Measurements from ENCODE around the gene KRTAP19-4. TPM values are rescaled to one million over a fixed set of nuclear protein-coding genes. Genes with fewer than 3 reads are reported as not detected.
A peak's percentile ranks its signal among the peaks of the same experiment; 100 is the strongest.
"Not testable (repeated sequence)": the region's sequence is repeated elsewhere in the genome, so short reads cannot be mapped to it uniquely, and the experiment has no call there.

The KRTAP19-4 gene, protein sequence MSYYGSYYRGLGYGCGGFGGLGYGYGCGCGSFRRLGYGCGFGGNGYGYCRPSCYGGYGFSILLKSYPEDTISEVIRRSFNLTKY
- polyA plus RNA-seq (ENCODE audit: low read depth in 6 of 6): not detected

DNA sequence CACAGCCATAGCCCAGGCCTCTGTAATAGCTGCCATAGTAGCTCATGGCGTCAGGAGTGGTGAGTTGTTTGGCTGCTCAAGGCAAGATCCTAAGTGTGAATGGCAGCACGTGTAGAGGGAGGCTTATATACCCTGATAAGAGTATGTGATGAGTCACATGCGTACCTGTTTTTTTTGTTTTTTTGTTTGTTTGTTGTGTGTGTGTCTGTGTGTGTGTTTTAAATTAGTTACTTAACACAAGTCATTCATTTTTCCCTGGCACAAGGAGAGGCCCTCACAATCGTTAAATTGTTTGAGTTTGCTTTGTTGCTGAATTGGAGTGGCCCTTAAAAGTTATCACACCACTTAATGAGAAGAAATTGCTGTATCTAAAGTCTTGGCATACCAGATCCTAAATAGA is at the start of gene KRTAP19-4:
KRTAP19-4 (minus strand) TSS at position 101 of the 400 bp plus-strand sequence; CDS start at position 46, 55 bp downstream.
- ATAC-seq (ENCODE audit: low read depth in 2 of 2) (no peak), DNase-seq (no peak)
- H3K36me3 Mint-ChIP-seq: no peaks in the 10 kb centered on the region
- no peaks in the 10 kb centered on the region for H3K27me3 Mint-ChIP-seq
- H3K4me3 Mint-ChIP-seq: no peak within 1 kb of the TSS
- H3K4me1 Mint-ChIP-seq: no peaks in the 10 kb centered on the region
- H3K9me3 Mint-ChIP-seq: peaks cover 0 to 3% (median 0%) of the 10 kb centered on the region in 7 donors
- no peak within 1 kb of the TSS for H3K27ac Mint-ChIP-seq

DNA sequence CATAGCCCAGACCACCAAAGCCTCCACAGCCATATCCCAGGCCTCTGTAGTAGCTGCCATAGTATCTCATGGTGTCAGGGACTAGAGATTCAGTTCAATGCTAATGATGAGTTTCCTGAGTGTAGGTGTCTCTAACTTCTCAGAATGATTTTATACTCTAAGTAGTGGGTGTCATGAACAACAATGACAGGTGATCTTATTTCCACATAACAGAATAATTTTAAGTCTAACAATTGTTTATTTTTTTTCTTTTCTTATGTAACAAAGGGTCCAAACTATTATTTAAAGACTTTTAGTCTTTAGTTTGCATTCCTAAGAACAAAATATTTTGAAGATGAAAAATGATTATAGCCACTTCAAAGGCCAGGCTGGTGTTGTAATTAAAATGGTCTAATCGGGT is 44.8 kb upstream of the KRTAP19-4 start, which contains the start of gene KRTAP19-6:
KRTAP19-6 (minus strand) TSS at position 101 of the 400 bp plus-strand sequence; CDS start at position 70, 31 bp downstream.
- ATAC-seq (ENCODE audit: low read depth in 2 of 2) (no peak), DNase-seq (no peak)
- Mint-ChIP-seq H3K9me3 (peaks cover 0 to 9% (median 4%) of the 10 kb centered on the region in 7 donors), H3K4me3 (no peak within 1 kb of the TSS), H3K27ac (no peak within 1 kb of the TSS), H3K27me3 (no peaks in the 10 kb centered on the region), H3K4me1 (no peaks in the 10 kb centered on the region), H3K36me3 (no peaks in the 10 kb centered on the region)

DNA sequence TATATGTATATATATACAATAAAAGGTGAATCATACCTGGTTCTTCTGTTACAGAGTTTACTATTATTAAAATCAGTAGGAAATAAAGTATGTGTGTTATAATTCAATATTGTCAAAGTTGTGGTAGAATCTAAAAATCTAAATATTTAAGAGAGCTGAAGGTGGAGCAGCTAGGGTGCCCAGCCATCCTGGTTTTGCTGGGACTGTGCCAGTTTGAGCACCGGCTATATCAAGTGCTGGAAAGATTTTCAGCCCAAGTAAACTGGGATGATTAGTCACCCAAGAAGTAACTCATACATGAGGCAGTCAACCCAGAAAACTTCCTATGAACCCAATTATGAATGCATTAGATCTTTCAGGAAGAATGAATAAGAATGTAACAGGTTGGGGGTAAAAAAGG is 21.9 kb upstream of the KRTAP19-4 start:
- H3K36me3 Mint-ChIP-seq: no peaks in the 10 kb centered on the region
- no peak overlapping the region for H3K27ac Mint-ChIP-seq

DNA sequence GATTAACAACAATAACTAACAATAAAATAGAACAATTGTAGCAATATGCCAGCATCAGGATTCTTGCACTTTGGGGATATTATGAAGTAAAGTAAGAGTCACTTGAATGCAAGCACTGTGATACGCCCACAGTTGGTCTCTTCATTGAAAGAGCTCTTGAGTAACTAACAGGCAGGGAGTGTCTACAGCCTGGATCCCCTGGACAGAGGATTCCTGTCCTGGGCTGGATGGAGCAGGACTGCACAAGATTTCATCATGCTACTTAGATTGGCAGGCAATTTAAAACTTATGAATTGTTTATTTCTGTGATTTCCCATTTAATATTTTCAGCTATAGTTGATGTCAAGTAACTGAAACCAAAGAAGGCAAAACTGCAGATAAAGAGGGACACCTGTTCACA is 18.7 kb upstream of the KRTAP19-4 start:
- Mint-ChIP-seq H3K9me3 (peaks cover 0 to 4% (median 2%) of the 10 kb centered on the region in 7 donors), H3K27me3 (no peaks in the 10 kb centered on the region), H3K4me3 (no peak overlapping the region), H3K27ac (no peak overlapping the region), H3K4me1 (no peaks in the 10 kb centered on the region), H3K36me3 (no peaks in the 10 kb centered on the region)
- ATAC-seq (ENCODE audit: low read depth in 2 of 2): no peak
- DNase-seq: no peak

More for the DNA sequence above, 21.9 kb upstream of the KRTAP19-4 start:
- no peaks in the 10 kb centered on the region for H3K27me3 Mint-ChIP-seq
- ATAC-seq (ENCODE audit: low read depth in 2 of 2) (no peak), DNase-seq (no peak)
- peaks cover 0 to 4% (median 2%) of the 10 kb centered on the region in 7 donors for H3K9me3 Mint-ChIP-seq
- H3K4me3 Mint-ChIP-seq: no peak overlapping the region
- no peaks in the 10 kb centered on the region for H3K4me1 Mint-ChIP-seq

DNA sequence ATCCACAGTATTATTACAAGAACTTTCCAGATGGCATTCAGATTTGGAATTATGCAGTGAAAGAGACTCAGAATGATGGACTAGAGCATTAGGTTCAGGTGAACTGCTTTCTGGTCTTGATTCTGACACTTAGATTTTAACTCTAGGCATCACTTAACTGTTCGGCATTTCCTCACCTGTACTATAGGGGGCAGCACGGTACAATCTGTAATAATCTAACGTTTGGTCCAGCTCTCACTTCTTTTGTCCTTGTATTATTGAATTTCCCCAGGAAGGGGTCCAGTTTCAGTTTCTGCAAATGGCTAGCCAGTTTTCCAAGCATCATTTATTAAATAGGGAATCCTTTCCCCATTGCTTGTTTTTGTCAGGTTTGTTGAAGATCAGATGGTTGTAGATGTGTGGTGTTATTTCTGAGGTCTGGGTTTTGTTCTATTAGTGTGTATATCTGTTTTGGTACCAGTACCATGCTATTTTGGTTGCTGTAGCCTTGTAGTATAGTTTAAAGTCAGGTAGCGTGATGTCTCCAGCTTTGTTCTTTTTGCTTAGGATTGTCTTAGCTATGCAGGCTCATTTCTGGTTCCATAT is 8.7 kb upstream of the KRTAP19-4 start:
- DNase-seq; H3K27me3 Mint-ChIP-seq; H3K4me3 Mint-ChIP-seq; ATAC-seq (ENCODE audit: low read depth in 2 of 2); H3K27ac Mint-ChIP-seq; H3K9me3 Mint-ChIP-seq; H3K36me3 Mint-ChIP-seq; H3K4me1 Mint-ChIP-seq: not testable (repeated sequence)

DNA sequence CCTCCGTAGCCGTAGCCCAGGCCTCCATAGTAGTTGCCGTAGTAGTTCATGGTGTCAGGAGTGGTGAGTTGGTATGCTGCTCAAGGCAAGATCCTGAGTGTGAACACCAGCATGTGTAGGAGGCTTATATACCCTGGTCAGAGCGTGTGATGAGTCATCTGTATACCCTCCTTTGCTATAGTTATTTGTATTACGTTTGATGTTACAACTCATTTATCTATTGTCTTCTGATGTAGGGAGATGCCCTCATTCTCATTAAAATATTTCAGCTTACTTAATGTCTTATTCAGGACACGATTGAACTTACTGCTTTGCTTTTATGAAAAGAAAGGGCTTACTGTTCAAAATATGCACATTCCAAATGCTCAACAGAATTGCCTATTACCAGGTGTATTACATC is 5.1 kb upstream of the KRTAP19-4 start, which contains the start of gene KRTAP19-5:
KRTAP19-5 (minus strand) TSS at position 101 of the 400 bp plus-strand sequence; CDS start at position 50, 51 bp downstream.
- no peaks in the 10 kb centered on the region for H3K27me3 Mint-ChIP-seq
- H3K27ac Mint-ChIP-seq: no peak within 1 kb of the TSS
- peaks cover 0 to 7% (median 0%) of the 10 kb centered on the region in 7 donors for H3K9me3 Mint-ChIP-seq

DNA sequence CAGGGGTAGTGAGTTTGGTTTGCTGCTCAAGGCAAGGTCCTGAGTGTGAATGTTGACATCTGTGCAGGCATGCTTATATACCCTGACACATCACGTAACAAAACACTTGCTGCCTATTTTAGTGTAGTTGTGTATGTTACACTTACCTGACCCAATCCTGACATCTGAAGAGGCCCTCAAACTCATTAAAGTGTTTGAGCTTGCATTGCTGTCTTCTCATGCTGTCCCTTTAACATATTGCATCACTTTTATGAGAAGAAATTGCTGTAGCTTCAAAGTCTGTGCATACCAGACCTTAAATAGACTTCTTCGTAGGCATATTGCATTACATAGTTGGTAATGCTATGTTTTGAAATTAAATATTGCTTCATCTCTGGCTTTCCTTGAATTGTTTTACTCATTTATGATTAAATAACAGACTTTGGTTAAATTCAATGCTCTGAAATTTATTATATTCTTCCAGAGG is 5.0 kb downstream of the KRTAP19-4 start, which contains the start of gene KRTAP19-3:
KRTAP19-3 (minus strand) TSS at position 51 of the 466 bp plus-strand sequence. CDS start 56 bp downstream, outside the sequence.
- no peaks in the 10 kb centered on the region for H3K27me3 Mint-ChIP-seq
- H3K27ac Mint-ChIP-seq: peak within 1 kb of the TSS in 1 of 6 donors; percentile 93
- no peak within 1 kb of the TSS for H3K4me3 Mint-ChIP-seq
- ATAC-seq (ENCODE audit: low read depth in 2 of 2): no peak
- H3K36me3 Mint-ChIP-seq: no peaks in the 10 kb centered on the region
- H3K4me1 Mint-ChIP-seq: no peaks in the 10 kb centered on the region
- no peak for DNase-seq
- H3K9me3 Mint-ChIP-seq: peaks cover 0 to 10% (median 2%) of the 10 kb centered on the region in 7 donors

More for the DNA sequence above, 5.1 kb upstream of the KRTAP19-4 start, which contains the start of gene KRTAP19-5:
- DNase-seq (no peak), ATAC-seq (ENCODE audit: low read depth in 2 of 2) (no peak)
- Mint-ChIP-seq H3K4me3 (peak within 1 kb of the TSS in 1 of 8 donors; percentile 13), H3K36me3 (no peaks in the 10 kb centered on the region), H3K4me1 (no peaks in the 10 kb centered on the region)

DNA sequence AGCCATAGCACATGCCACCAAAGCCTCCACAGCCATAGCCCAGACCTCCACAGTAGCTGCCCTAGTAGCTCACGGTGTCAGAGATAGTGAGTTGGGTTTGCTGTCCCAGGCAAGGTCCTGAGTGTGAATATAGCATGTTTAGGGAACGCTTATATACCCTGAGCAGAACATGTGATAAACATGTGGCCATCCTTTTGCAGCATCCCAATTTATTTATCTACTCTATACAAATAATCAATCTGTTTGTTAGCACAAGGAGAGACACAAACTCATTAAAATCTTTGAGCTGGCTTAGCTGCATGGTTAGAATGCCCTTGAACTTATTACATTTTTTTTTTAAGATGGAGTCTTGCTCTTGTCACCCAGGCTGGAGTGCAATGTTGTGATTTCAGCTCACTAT is 9.6 kb downstream of the KRTAP19-4 start, which contains the start of gene KRTAP19-2:
KRTAP19-2 (minus strand) TSS at position 101 of the 400 bp plus-strand sequence; CDS start at position 13, 88 bp downstream.
- Mint-ChIP-seq H3K9me3 (peaks cover 0 to 26% (median 7%) of the 10 kb centered on the region in 7 donors), H3K4me3 (no peak within 1 kb of the TSS), H3K36me3 (no peaks in the 10 kb centered on the region), H3K27me3 (no peaks in the 10 kb centered on the region), H3K27ac (no peak within 1 kb of the TSS), H3K4me1 (no peaks in the 10 kb centered on the region)
- ATAC-seq (ENCODE audit: low read depth in 2 of 2): no peak
- no peak for DNase-seq

DNA sequence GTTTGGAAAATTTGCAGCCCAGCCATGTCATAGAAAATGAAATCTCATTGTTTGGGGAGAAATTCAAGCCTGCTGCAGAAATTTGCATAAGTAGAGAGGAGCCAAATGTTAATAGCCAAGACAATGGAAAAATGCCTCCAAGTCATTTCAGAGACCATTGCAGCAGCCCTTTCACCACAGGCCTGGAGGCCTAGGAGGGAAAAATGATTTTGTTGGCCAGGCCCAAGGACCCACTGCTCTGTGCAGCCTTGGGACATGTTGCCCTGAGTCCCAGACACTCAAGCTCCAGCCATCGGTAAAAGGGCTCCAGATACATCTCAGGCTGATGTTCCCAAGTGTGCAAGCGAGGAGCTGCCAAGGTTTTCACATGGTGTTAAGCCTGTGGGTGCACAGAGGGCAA is 10.8 kb downstream of the KRTAP19-4 start:
- H3K36me3 Mint-ChIP-seq: no peaks in the 10 kb centered on the region
- ATAC-seq (ENCODE audit: low read depth in 2 of 2): no peak
- DNase-seq: no peak
- H3K27ac Mint-ChIP-seq: no peak overlapping the region
- H3K4me3 Mint-ChIP-seq: no peak overlapping the region
- H3K27me3 Mint-ChIP-seq: no peaks in the 10 kb centered on the region
- peaks cover 0 to 26% (median 7%) of the 10 kb centered on the region in 7 donors for H3K9me3 Mint-ChIP-seq
- no peaks in the 10 kb centered on the region for H3K4me1 Mint-ChIP-seq

DNA sequence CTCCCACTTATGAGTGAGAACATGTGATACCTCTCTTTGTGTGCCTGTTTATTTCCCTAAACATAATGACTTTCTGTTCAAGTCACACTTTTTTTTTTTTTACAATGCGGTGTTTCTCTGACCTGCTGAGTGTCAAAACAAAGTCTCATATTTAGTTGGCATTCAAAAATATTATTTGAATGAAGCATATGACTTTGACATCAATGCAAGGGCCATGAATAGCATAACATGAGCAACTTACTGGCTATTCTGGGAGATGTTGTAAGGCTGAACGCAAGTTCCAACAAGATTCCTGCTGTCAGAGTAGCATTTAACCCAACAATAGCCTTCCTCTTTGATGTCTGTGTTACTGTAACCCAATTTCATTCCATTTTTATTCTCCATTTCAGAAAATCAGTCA is 14.8 kb downstream of the KRTAP19-4 start:
- Mint-ChIP-seq H3K9me3 (peaks cover 0 to 17% (median 7%) of the 10 kb centered on the region in 7 donors), H3K4me1 (no peaks in the 10 kb centered on the region), H3K27me3 (no peaks in the 10 kb centered on the region), H3K4me3 (no peak overlapping the region), H3K27ac (no peak overlapping the region), H3K36me3 (no peaks in the 10 kb centered on the region)
- no peak for ATAC-seq (ENCODE audit: low read depth in 2 of 2)
- no peak for DNase-seq

DNA sequence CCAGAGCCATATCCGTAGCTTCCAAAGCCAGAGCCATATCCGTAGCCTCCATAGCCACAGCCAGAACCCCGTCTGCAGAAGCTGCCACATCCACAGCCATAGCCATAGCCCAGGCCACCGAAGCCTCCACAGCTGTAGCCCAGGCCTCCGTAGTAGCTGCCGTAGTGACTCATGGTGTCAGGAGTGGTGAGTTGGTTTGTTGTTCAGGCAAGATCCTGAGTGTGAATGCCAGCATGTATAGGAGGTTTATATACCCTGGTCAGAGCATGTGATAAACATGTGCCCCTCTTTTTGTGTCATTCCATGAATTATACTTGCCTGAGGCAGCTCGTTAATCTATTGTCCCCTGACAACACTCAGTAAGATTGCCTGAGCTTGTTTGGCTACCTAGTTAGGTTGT is 16.8 kb downstream of the KRTAP19-4 start, which contains the start of gene KRTAP19-1:
KRTAP19-1 (minus strand) TSS at position 223 of the 400 bp plus-strand sequence; CDS start at position 173, 50 bp downstream.
- no peaks in the 10 kb centered on the region for H3K36me3 Mint-ChIP-seq
- H3K4me1 Mint-ChIP-seq: no peaks in the 10 kb centered on the region
- H3K4me3 Mint-ChIP-seq: no peak within 1 kb of the TSS
- DNase-seq: no peak
- no peak for ATAC-seq (ENCODE audit: low read depth in 2 of 2)
- no peak within 1 kb of the TSS for H3K27ac Mint-ChIP-seq
- H3K27me3 Mint-ChIP-seq: no peaks in the 10 kb centered on the region
- H3K9me3 Mint-ChIP-seq: peaks cover 0 to 6% (median 2%) of the 10 kb centered on the region in 7 donors

DNA sequence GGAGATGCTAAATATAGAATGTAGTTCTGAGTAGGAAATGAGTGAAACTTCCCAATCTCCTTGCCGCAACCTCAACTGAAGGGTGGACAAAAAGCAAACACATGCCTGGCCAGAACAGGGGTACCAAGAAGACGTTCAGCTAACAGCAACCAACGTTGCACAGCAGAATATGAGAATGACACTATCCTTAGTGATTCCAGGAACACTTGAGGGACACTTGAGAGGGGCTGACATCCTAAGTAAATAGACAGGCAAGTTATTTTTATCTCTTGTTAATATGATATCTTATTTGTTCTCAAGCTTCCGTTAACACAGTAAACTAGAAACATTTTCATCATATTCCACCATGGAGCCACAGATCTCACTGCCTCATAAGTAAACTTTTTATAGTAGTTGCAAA is 17.7 kb downstream of the KRTAP19-4 start:
- no peaks in the 10 kb centered on the region for H3K4me1 Mint-ChIP-seq
- H3K27me3 Mint-ChIP-seq: no peaks in the 10 kb centered on the region
- H3K27ac Mint-ChIP-seq: no peak overlapping the region
- no peaks in the 10 kb centered on the region for H3K36me3 Mint-ChIP-seq
- no peak overlapping the region for H3K4me3 Mint-ChIP-seq
- ATAC-seq (ENCODE audit: low read depth in 2 of 2) (no peak), DNase-seq (no peak)
- peaks cover 0 to 6% (median 2%) of the 10 kb centered on the region in 7 donors for H3K9me3 Mint-ChIP-seq

DNA sequence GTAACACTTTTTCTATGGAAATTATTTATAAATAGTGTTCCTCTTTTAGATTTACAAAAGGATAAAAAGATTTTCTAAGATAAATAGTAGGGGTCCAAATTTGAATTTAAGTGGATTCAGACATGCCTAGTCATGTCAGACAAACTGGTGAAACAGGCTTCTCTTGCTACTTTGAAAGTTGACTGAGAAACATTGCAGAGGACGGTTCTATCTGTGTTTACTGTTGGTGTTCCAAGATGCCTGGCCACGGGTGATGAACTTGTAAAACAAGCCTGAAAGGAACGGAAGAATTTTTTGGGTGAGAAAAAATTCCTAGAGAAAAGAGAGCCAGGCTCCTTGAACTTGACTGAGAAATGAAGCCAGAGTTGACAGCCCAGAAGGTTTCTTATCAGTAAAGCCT is 19.0 kb downstream of the KRTAP19-4 start:
- no peaks in the 10 kb centered on the region for H3K4me1 Mint-ChIP-seq
- H3K4me3 Mint-ChIP-seq: no peak overlapping the region

More for the DNA sequence above, 19.0 kb downstream of the KRTAP19-4 start:
- H3K27me3 Mint-ChIP-seq: no peaks in the 10 kb centered on the region
- peaks cover 0 to 6% (median 2%) of the 10 kb centered on the region in 7 donors for H3K9me3 Mint-ChIP-seq
- H3K36me3 Mint-ChIP-seq: no peaks in the 10 kb centered on the region
- no peak overlapping the region for H3K27ac Mint-ChIP-seq
- no peak for DNase-seq
- no peak for ATAC-seq (ENCODE audit: low read depth in 2 of 2)

All from naive B cell (primary cell).